GM18498 (cell line): ENCODE measurements around the gene SYNDIG1.

Experiments
- ATAC-seq: cut with Tn5 transposase; IDR thresholded peaks from one replicate; pipeline ENCODE4 v1.9.1; 2021; ENCODE audit warnings: mild to moderate bottlenecking, moderate library complexity; ENCODE audit not compliant: unreplicated experiment

Gene SYNDIG1

DNA sequence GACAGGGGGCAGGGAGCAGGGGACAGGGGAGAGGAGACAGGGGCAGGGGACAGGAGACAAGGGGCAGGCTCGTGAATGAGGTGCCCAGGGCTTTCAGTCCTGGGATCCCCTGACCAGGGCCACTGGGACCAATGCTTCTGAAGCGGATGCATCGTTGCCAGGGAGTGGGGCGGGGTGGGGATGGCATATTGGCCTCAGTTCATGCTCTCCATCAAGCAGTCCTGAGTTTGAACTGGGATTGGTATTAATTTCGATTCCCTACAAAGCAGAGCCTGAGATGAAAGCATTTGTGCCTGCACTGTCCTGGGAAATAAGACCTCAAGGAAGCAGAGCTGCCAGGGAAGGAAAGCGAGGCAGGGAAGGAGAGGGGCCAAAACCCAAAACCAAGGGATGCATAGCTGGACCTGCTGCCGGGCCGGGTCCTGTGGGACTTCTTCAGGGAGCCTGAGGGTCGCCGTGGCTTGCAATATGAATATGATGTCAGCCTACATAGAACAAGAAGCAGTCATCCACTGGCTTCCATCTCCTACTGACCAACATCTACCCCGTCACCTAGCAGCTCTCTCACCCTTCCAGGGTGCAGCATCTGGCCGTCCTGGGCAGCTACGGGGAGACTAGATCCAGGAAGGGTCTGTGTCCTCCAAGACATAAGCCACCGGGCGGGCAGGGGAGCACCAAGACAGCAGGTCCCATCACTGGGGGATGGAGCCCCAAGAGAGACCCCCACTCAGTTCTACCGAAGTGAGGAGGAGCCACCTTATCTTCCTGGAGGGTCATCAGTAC, 233.3 kb downstream of the SYNDIG1 start:
- ATAC-seq: no peak

DNA sequence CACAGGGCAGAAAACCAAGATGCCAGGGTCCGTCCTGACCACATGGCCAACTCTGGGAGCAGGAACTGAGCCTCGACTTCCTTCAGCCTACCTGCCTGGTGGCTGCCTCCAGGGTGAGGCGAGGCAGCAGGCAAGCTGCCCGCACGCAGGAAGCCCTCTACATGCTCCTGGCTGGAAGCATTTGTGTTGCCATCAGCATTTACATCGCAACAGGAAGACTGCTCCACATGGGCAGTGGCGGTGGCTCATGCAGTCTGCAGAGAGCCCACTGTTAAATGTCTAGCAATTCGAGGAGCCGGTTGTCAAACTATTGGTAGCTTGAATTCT, 233.8 kb downstream of the SYNDIG1 start:
- ATAC-seq: no peak

DNA sequence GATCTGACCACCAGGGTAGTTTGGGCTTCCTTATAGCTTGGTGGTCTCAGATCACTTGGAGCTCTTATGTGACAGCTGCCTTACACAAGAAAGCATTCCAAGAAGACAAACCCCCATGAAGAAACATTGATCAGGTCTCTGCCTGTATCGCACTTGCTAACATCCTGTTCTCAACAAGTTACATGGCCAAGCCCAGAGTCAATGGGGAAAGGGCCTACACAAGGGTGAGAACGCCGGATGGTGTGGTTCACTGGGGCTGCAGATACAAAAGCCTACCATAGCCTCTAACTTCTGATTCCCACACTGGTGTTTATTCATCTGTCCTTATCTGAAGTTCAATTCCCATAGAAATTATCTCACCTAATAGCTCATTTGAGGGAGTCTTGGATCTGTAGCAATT, 235.5 kb downstream of the SYNDIG1 start:
- no peak for ATAC-seq

DNA sequence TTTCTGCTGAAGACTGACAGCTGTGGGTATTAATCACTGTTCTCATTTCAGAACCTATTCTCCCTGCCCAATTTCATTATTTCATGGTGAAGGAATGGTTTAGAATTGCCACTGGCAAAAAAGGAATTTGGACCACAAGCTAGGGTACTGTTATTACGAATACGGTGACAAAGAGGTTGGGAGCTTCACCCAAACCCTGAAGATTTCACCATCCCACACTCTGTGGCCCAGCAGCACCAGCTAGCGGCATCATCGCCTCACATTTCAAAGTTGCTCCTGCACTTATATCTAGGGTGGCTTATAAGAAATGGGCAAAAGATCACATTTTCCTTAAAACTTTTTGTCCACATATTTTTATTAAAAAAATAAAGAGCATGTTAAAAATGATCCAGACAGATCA, 236.1 kb downstream of the SYNDIG1 start:
- ATAC-seq: no peak

DNA sequence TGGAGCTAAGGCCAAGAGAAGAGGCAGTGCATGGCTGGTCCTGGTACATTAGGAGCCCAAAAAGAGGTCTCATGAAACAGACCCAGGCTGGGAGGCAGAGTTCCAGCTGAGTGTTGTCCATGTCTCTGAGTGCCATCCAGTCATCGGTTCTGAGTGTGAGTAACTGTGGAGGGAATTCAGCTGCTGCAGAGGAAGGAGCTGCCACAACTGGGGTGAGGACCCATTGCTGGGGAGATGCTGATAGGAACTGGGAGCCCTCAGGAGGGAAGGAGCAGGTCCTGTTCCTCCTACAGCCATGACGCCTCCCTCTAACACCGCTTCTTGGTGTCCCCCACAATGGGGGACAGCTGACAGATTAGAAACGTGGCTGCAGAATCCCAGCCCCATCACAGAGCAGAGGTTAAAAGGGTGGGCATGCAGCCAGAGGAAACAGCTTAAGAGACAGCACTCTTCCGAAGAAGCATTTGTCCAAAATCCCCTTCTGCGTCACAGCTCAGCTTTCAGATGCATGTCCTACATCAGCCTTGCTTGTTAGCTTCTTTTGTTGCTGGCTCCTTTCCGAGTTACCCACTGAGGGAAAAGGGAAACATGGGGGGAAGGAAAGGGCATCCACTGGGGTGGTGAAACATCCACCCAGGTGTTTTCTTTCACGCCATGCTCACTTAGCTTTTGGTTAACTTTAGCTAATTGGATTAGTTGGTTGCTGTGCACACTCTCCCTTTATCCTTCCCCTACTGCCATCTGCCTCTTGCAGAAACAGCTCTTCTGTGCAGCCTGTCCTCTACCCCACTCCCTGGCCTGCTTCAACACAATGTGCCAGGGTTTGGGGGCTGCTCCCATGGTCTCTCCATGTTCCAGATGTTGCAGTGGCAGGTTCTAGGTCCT, 239.2 kb downstream of the SYNDIG1 start:
- ATAC-seq: no peak
